ENCODE results near the gene SPOCK1.

SPOCK1 gene

DNA sequence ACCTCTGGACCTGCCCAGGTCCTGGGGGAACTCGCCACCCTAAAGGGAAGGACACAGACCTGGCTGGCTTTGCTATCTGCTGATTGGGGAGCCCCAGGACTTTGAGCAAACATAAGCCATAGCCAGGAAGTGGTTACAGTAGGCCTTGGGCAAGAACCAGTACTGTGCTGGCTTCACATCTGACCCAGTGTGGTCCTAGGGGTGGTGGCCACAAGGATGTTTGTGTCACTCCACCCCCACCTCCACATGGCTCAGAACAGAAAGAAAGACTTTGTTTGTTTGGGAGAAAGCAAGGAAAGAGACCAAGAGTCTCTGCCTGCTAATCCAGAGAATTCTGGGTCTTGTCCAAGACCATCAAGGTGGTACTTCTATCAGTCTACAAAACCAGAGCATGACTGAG, 334.2 kb downstream of the SPOCK1 start:
- no peak for ATAC-seq (ENCODE audit: insufficient read depth, low read depth)
- no peak for DNase-seq
- no peak overlapping the region for H3K4me3 ChIP-seq (ENCODE audit: low read depth in 1 of 2, low read length in 2 of 2)
- H3K4me2 ChIP-seq (ENCODE audit: insufficient read depth, low read length) = no peak overlapping the region
- H4K20me1 ChIP-seq (ENCODE audit: insufficient read depth, low read length) = no peaks in the 10 kb centered on the region
- TF ChIP-seq EZH2 (IDR thresholded peaks at IDR 0.05; ENCODE audit: borderline replicate concordance, low read depth, low read length, severe bottlenecking) = no peak
- TF ChIP-seq, protein P1, sequence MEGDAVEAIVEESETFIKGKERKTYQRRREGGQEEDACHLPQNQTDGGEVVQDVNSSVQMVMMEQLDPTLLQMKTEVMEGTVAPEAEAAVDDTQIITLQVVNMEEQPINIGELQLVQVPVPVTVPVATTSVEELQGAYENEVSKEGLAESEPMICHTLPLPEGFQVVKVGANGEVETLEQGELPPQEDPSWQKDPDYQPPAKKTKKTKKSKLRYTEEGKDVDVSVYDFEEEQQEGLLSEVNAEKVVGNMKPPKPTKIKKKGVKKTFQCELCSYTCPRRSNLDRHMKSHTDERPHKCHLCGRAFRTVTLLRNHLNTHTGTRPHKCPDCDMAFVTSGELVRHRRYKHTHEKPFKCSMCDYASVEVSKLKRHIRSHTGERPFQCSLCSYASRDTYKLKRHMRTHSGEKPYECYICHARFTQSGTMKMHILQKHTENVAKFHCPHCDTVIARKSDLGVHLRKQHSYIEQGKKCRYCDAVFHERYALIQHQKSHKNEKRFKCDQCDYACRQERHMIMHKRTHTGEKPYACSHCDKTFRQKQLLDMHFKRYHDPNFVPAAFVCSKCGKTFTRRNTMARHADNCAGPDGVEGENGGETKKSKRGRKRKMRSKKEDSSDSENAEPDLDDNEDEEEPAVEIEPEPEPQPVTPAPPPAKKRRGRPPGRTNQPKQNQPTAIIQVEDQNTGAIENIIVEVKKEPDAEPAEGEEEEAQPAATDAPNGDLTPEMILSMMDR (IDR thresholded peaks at IDR 0.05; ENCODE audit: borderline replicate concordance, extremely low read depth, low read length, poor library complexity, severe bottlenecking) = no peak
- H3K27me3 ChIP-seq (ENCODE audit: insufficient read depth, low read length, poor library complexity) = no peaks in the 10 kb centered on the region
- no peak overlapping the region for H2AFZ ChIP-seq (ENCODE audit: low read depth, low read length)
- no peaks in the 10 kb centered on the region for H3K36me3 ChIP-seq (ENCODE audit: insufficient read depth, low read length)
- no peaks in the 10 kb centered on the region for H3K4me1 ChIP-seq (ENCODE audit: insufficient read depth, low read length)
- no peak overlapping the region for H3K27ac ChIP-seq (ENCODE audit: low read length)
- no peak overlapping the region for H3K9ac ChIP-seq (ENCODE audit: low read depth, low read length)
- no peaks in the 10 kb centered on the region for H3K9me3 ChIP-seq (ENCODE audit: insufficient read depth, low read length, severe bottlenecking)
- H3K79me2 ChIP-seq (ENCODE audit: insufficient read depth, low read length) = no peaks in the 10 kb centered on the region

DNA sequence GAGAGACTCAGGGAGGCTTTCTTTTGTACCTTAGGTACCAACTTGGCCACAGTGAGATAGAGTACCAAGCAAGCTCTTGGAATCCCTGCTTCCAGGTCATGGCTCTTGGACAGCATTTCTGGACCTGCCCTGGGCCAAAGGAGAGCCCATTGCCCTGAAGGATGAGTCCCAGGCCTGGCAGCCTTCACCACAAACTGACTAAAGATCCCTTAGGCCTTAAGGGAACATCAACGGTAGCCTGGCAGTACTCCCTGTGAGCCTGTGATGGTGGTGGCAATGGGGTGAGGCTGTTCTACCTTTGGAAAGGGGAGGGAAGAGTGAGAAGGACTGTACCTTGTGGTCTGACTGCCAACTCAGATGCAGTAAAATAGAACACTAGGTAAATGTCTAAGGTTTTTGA, 334.6 kb downstream of the SPOCK1 start:
- no peak overlapping the region for H3K4me2 ChIP-seq (ENCODE audit: insufficient read depth, low read length)
- no peak for DNase-seq

DNA sequence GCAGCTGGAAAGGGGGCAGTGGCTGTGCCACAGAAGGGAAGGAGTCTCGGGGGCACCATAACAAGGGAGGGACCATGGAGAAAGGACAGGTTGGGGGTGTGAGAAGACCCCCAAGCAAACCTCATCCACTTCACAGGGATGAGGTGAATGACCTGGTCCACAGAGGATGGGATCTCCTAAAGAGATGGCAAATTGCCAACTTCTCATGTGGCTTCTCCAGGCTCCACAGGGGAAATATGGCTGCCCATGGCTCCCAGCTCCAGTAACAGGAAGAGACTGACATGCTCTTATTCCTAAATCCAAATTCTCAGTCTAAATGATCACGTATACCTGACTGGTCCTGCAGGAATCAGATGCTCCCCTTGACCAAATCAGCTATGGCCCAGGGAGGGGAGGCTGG, 340.4 kb downstream of the SPOCK1 start:
- no peak overlapping the region for H3K27ac ChIP-seq (ENCODE audit: low read length)
- H3K4me3 ChIP-seq (ENCODE audit: low read depth in 1 of 2, low read length in 2 of 2) = no peak overlapping the region
- no peak for ATAC-seq (ENCODE audit: insufficient read depth, low read depth)
- H4K20me1 ChIP-seq (ENCODE audit: insufficient read depth, low read length) = no peaks in the 10 kb centered on the region
- no peak for DNase-seq
- H3K4me1 ChIP-seq (ENCODE audit: insufficient read depth, low read length) = no peaks in the 10 kb centered on the region
- H3K9ac ChIP-seq (ENCODE audit: low read depth, low read length) = no peak overlapping the region
- H3K79me2 ChIP-seq (ENCODE audit: insufficient read depth, low read length) = no peaks in the 10 kb centered on the region
- no peaks in the 10 kb centered on the region for H3K36me3 ChIP-seq (ENCODE audit: insufficient read depth, low read length)
- peaks cover 3% of the 10 kb centered on the region for H3K27me3 ChIP-seq (ENCODE audit: insufficient read depth, low read length, poor library complexity)
- H3K4me2 ChIP-seq (ENCODE audit: insufficient read depth, low read length) = no peak overlapping the region
- no peaks in the 10 kb centered on the region for H3K9me3 ChIP-seq (ENCODE audit: insufficient read depth, low read length, severe bottlenecking)
- no peak overlapping the region for H2AFZ ChIP-seq (ENCODE audit: low read depth, low read length)
- TF ChIP-seq EZH2 (IDR thresholded peaks at IDR 0.05; ENCODE audit: borderline replicate concordance, low read depth, low read length, severe bottlenecking) = no peak
- TF ChIP-seq, protein P1 (IDR thresholded peaks at IDR 0.05; ENCODE audit: borderline replicate concordance, extremely low read depth, low read length, poor library complexity, severe bottlenecking) = no peak

More for the DNA sequence above, 334.6 kb downstream of the SPOCK1 start:
- no peaks in the 10 kb centered on the region for H3K27me3 ChIP-seq (ENCODE audit: insufficient read depth, low read length, poor library complexity)
- H3K4me1 ChIP-seq (ENCODE audit: insufficient read depth, low read length) = no peaks in the 10 kb centered on the region
- TF ChIP-seq, protein P1 (IDR thresholded peaks at IDR 0.05; ENCODE audit: borderline replicate concordance, extremely low read depth, low read length, poor library complexity, severe bottlenecking) = no peak
- TF ChIP-seq EZH2 (IDR thresholded peaks at IDR 0.05; ENCODE audit: borderline replicate concordance, low read depth, low read length, severe bottlenecking) = no peak
- no peak for ATAC-seq (ENCODE audit: insufficient read depth, low read depth)
- no peak overlapping the region for H3K4me3 ChIP-seq (ENCODE audit: low read depth in 1 of 2, low read length in 2 of 2)
- H3K27ac ChIP-seq (ENCODE audit: low read length) = no peak overlapping the region
- H3K36me3 ChIP-seq (ENCODE audit: insufficient read depth, low read length) = no peaks in the 10 kb centered on the region
- no peak overlapping the region for H3K9ac ChIP-seq (ENCODE audit: low read depth, low read length)
- H4K20me1 ChIP-seq (ENCODE audit: insufficient read depth, low read length) = no peaks in the 10 kb centered on the region
- no peaks in the 10 kb centered on the region for H3K79me2 ChIP-seq (ENCODE audit: insufficient read depth, low read length)
- no peak overlapping the region for H2AFZ ChIP-seq (ENCODE audit: low read depth, low read length)
- no peaks in the 10 kb centered on the region for H3K9me3 ChIP-seq (ENCODE audit: insufficient read depth, low read length, severe bottlenecking)

DNA sequence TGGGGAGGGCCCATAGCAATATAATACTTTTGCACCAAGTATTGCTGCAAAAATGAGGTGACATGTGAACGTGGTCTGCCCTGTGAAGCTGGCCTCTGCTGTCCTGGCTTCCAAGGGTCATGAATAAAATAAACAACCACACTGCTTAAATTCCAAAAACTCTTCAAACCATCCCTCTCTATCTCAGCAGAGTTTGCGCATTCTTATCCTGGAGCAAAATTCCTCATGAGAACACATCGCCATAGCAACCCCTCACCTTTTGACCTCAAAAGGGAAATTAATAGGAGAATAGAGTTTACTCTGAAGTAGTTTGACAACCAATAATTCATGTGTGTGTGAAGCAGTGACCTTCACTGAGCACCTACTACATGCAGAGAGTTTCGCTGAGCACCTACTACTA, 342.9 kb downstream of the SPOCK1 start:
- peaks cover 3% of the 10 kb centered on the region for H3K27me3 ChIP-seq (ENCODE audit: insufficient read depth, low read length, poor library complexity)
- H3K4me1 ChIP-seq (ENCODE audit: insufficient read depth, low read length) = no peaks in the 10 kb centered on the region
- ATAC-seq (ENCODE audit: insufficient read depth, low read depth) (no peak), DNase-seq (no peak)
- no peak overlapping the region for H2AFZ ChIP-seq (ENCODE audit: low read depth, low read length)
- no peaks in the 10 kb centered on the region for H3K9me3 ChIP-seq (ENCODE audit: insufficient read depth, low read length, severe bottlenecking)
- H3K4me2 ChIP-seq (ENCODE audit: insufficient read depth, low read length) = no peak overlapping the region
- no peak overlapping the region for H3K27ac ChIP-seq (ENCODE audit: low read length)
- no peak overlapping the region for H3K4me3 ChIP-seq (ENCODE audit: low read depth in 1 of 2, low read length in 2 of 2)
- no peak for TF ChIP-seq EZH2 (IDR thresholded peaks at IDR 0.05; ENCODE audit: borderline replicate concordance, low read depth, low read length, severe bottlenecking)
- TF ChIP-seq, protein P1 (IDR thresholded peaks at IDR 0.05; ENCODE audit: borderline replicate concordance, extremely low read depth, low read length, poor library complexity, severe bottlenecking) = no peak
- no peaks in the 10 kb centered on the region for H3K36me3 ChIP-seq (ENCODE audit: insufficient read depth, low read length)
- H3K79me2 ChIP-seq (ENCODE audit: insufficient read depth, low read length) = no peaks in the 10 kb centered on the region
- no peaks in the 10 kb centered on the region for H4K20me1 ChIP-seq (ENCODE audit: insufficient read depth, low read length)
- no peak overlapping the region for H3K9ac ChIP-seq (ENCODE audit: low read depth, low read length)
